Memory B cell (primary cell): Measurements from ENCODE around the gene MICALL2.

Experiments
- ATAC-seq: fragments of 150-1000 bp; cut with Tn5 transposase; 2 replicates; pipeline ENCODE4 v1.10.0; 2021; ENCODE audit warnings: low read depth, mild to moderate bottlenecking, moderate library complexity
- DNase-seq, 2 donors: peaks; one replicate each; pipeline ENCODE4 v3.0.0; 2022; ENCODE audit warnings: low spot score in 2 of 2
- H3K27ac Mint-ChIP-seq: one replicate; pipeline ENCODE4 v1.8.0; 2022; ENCODE audit warnings: mild to moderate bottlenecking, moderate library complexity, mixed read lengths
- H3K27me3 Mint-ChIP-seq: one replicate; pipeline ENCODE4 v1.8.0; 2022; ENCODE audit warnings: mixed read lengths
- H3K36me3 Mint-ChIP-seq: one replicate; pipeline ENCODE4 v1.8.0; 2022; ENCODE audit warnings: mild to moderate bottlenecking, mixed read lengths
- H3K4me1 Mint-ChIP-seq: one replicate; pipeline ENCODE4 v1.8.0; 2022; ENCODE audit warnings: mixed read lengths
- H3K4me3 Mint-ChIP-seq: one replicate; pipeline ENCODE4 v1.8.0; 2022; ENCODE audit warnings: mild to moderate bottlenecking, moderate library complexity, mixed read lengths
- H3K9me3 Mint-ChIP-seq: one replicate; pipeline ENCODE4 v1.8.0; 2022; ENCODE audit warnings: mixed read lengths

Gene MICALL2

GRCh38 chr7:1458683-1459511 lies at the start of gene MICALL2:
MICALL2 (minus strand) TSS chr7:1459470; CDS start chr7:1459326, 144 bp downstream.
- peak within 1 kb of the TSS; percentile 84 for H3K4me3 Mint-ChIP-seq
- ATAC-seq = peak; percentile 20
- peaks cover 4% of the 10 kb centered on the region for H3K27me3 Mint-ChIP-seq
- no peaks in the 10 kb centered on the region for H3K36me3 Mint-ChIP-seq
- no peaks in the 10 kb centered on the region for H3K9me3 Mint-ChIP-seq
- H3K27ac Mint-ChIP-seq = no peak within 1 kb of the TSS
- no peak for DNase-seq
- peaks cover 11% of the 10 kb centered on the region for H3K4me1 Mint-ChIP-seq

GRCh38 chr7:1508277-1508758 lies 49.0 kb upstream of the MICALL2 start:
- Mint-ChIP-seq H3K27ac (peak overlapping the region; percentile 45), H3K27me3 (no peaks in the 10 kb centered on the region), H3K36me3 (no peaks in the 10 kb centered on the region), H3K9me3 (no peaks in the 10 kb centered on the region), H3K4me3 (peak overlapping the region; percentile 24), H3K4me1 (peaks cover 28% of the 10 kb centered on the region)
- ATAC-seq = no peak
- no peak for DNase-seq

GRCh38 chr7:1505731-1506550 lies 46.7 kb upstream of the MICALL2 start:
- ATAC-seq (no peak), DNase-seq (no peak)
- no peaks in the 10 kb centered on the region for H3K9me3 Mint-ChIP-seq
- peak overlapping the region; percentile 32 for H3K27ac Mint-ChIP-seq
- H3K4me1 Mint-ChIP-seq = peaks cover 24% of the 10 kb centered on the region
- H3K4me3 Mint-ChIP-seq = peak overlapping the region; percentile 74
- H3K36me3 Mint-ChIP-seq = peaks cover 3% of the 10 kb centered on the region
- H3K27me3 Mint-ChIP-seq = no peaks in the 10 kb centered on the region

- ATAC-seq (peak; percentile 84), DNase-seq (peak; percentile 83 to 87)
- H3K9me3 Mint-ChIP-seq = no peaks in the 10 kb centered on the region
- H3K27me3 Mint-ChIP-seq = no peaks in the 10 kb centered on the region
- peaks cover 14% of the 10 kb centered on the region for H3K36me3 Mint-ChIP-seq
- peak within 1 kb of the TSS; percentile 92 for H3K4me3 Mint-ChIP-seq
- H3K4me1 Mint-ChIP-seq = peaks cover 24% of the 10 kb centered on the region
- peak within 1 kb of the TSS; percentile 73 for H3K27ac Mint-ChIP-seq
These were observed 44.8 kb upstream of the MICALL2 start, which contains the start of gene INTS1 for GRCh38 chr7:1503816-1504775. INTS1 (minus strand) TSS chr7:1504389; CDS start chr7:1503960, 429 bp downstream.

- Mint-ChIP-seq H3K4me3 (peak overlapping the region; percentile 85), H3K36me3 (peaks cover 14% of the 10 kb centered on the region), H3K9me3 (no peaks in the 10 kb centered on the region), H3K4me1 (peaks cover 22% of the 10 kb centered on the region), H3K27ac (no peak overlapping the region), H3K27me3 (no peaks in the 10 kb centered on the region)
- ATAC-seq (no peak), DNase-seq (no peak)
These were observed 44.1 kb upstream of the MICALL2 start for GRCh38 chr7:1503390-1503789.

GRCh38 chr7:1502845-1503244 lies 43.6 kb upstream of the MICALL2 start:
- Mint-ChIP-seq H3K27me3 (no peaks in the 10 kb centered on the region), H3K4me3 (peak overlapping the region; percentile 85), H3K36me3 (peaks cover 14% of the 10 kb centered on the region), H3K4me1 (peaks cover 22% of the 10 kb centered on the region), H3K9me3 (no peaks in the 10 kb centered on the region), H3K27ac (peak overlapping the region; percentile 80)
- ATAC-seq (no peak), DNase-seq (no peak)

- Mint-ChIP-seq H3K4me1 (peaks cover 18% of the 10 kb centered on the region), H3K4me3 (peak overlapping the region; percentile 85), H3K9me3 (no peaks in the 10 kb centered on the region), H3K27ac (peak overlapping the region; percentile 80), H3K36me3 (peaks cover 14% of the 10 kb centered on the region), H3K27me3 (no peaks in the 10 kb centered on the region)
- DNase-seq (no peak), ATAC-seq (no peak)
These were observed 42.4 kb upstream of the MICALL2 start for GRCh38 chr7:1501487-1502270.

- ATAC-seq (no peak), DNase-seq (no peak)
- no peak overlapping the region for H3K4me3 Mint-ChIP-seq
- H3K4me1 Mint-ChIP-seq = peaks cover 10% of the 10 kb centered on the region
- no peak overlapping the region for H3K27ac Mint-ChIP-seq
- no peaks in the 10 kb centered on the region for H3K27me3 Mint-ChIP-seq
- H3K9me3 Mint-ChIP-seq = no peaks in the 10 kb centered on the region
- peaks cover 16% of the 10 kb centered on the region for H3K36me3 Mint-ChIP-seq
These were observed 41.0 kb upstream of the MICALL2 start for GRCh38 chr7:1500064-1500807.

GRCh38 chr7:1499367-1500029 lies 40.2 kb upstream of the MICALL2 start:
- Mint-ChIP-seq H3K4me3 (no peak overlapping the region), H3K9me3 (no peaks in the 10 kb centered on the region), H3K27me3 (no peaks in the 10 kb centered on the region), H3K27ac (no peak overlapping the region), H3K4me1 (peaks cover 10% of the 10 kb centered on the region), H3K36me3 (peaks cover 16% of the 10 kb centered on the region)
- ATAC-seq (no peak), DNase-seq (no peak)

- ATAC-seq (no peak), DNase-seq (no peak)
- Mint-ChIP-seq H3K9me3 (no peaks in the 10 kb centered on the region), H3K4me3 (no peak overlapping the region), H3K27ac (no peak overlapping the region), H3K4me1 (peaks cover 8% of the 10 kb centered on the region), H3K27me3 (no peaks in the 10 kb centered on the region), H3K36me3 (peaks cover 16% of the 10 kb centered on the region)
These were observed 39.4 kb upstream of the MICALL2 start for GRCh38 chr7:1498370-1499305.

- DNase-seq (no peak), ATAC-seq (no peak)
- Mint-ChIP-seq H3K36me3 (peaks cover 18% of the 10 kb centered on the region), H3K27me3 (no peaks in the 10 kb centered on the region), H3K4me1 (peaks cover 3% of the 10 kb centered on the region), H3K27ac (no peak overlapping the region), H3K4me3 (no peak overlapping the region), H3K9me3 (no peaks in the 10 kb centered on the region)
These were observed 38.1 kb upstream of the MICALL2 start for GRCh38 chr7:1497293-1497927.
